ENCODE measurements around the gene KCNH2.

KCNH2 gene

GRCh38 chr7:151008143-151008510 lies 30.0 kb upstream of the KCNH2 start:
- Histone ChIP-seq H3K4me1 (ENCODE audit: insufficient read depth, low read length) (peaks cover 27% of the 10 kb centered on the region), H3K9ac (ENCODE audit: low read depth, low read length) (peak overlapping the region; percentile 34; the same call in 1 of the 2 replicates), H3K9me3 (ENCODE audit: control insufficient read depth, insufficient read depth, low read length) (no peaks in the 10 kb centered on the region), H3K36me3 (ENCODE audit: insufficient read depth, low read length) (no peaks in the 10 kb centered on the region)

DNA sequence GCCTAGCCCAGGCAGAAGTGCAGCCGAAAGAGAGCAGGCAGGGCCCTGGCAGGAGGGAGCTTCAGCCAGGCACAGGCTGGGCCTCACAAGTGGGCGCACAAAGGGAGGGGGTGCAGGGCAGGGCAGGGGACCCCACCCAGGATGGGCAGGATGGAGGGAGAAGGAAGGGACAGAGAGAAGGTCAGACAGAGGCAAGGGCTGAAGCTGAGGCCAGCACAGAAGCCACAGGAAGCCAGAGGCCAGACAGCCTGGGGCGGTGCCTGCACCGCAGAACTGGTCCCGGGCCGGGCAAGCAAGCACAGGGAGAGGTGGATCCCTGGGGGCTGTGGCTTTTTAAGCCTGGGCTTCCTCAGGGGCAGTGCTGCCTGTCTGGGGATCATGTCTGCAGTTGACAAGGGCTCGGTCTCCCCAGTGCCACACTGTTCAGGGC lies 29.4 kb upstream of the KCNH2 start:
- Histone ChIP-seq H3K36me3 (ENCODE audit: insufficient read depth, low read length) (no peaks in the 10 kb centered on the region), H3K9me3 (ENCODE audit: control insufficient read depth, insufficient read depth, low read length) (no peaks in the 10 kb centered on the region), H3K4me1 (ENCODE audit: insufficient read depth, low read length) (peaks cover 24% of the 10 kb centered on the region), H3K9ac (ENCODE audit: low read depth, low read length) (no peak overlapping the region)

DNA sequence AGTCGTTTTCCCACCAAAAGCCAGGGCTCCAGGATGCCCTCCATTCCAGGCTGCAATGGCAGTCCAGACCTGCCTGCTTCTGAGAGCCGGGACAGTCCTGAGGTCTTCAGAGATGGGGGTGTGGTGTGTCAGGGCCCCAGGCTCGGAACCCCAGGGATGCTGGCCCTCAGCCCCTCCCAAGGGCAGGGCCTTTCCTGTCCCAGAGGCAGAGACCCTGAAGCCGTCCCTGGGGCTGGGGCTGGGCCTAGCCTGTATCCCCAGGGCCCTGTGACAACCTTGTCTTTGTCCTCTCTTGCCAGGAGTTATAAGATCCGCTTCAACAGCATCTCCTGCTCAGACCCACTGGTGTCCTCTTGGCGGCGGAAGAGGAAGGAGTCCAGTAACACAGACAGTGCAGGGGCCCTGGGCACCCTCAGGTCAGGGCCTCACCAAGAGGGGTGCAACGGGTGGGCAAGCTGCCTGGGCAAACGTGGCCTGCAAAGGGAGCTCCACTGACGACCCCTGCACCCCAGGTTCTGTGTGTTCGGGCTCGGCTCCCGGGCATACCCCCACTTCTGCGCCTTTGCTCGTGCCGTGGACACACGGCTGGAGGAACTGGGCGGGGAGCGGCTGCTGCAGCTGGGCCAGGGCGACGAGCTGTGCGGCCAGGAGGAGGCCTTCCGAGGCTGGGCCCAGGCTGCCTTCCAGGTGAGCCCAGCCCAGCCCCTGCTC lies 28.6 kb upstream of the KCNH2 start:
- Histone ChIP-seq H3K9ac (ENCODE audit: low read depth, low read length) (no peak overlapping the region), H3K4me1 (ENCODE audit: insufficient read depth, low read length) (peaks cover 20% of the 10 kb centered on the region; the same call in 1 of the 2 replicates), H3K36me3 (ENCODE audit: insufficient read depth, low read length) (no peaks in the 10 kb centered on the region), H3K9me3 (ENCODE audit: control insufficient read depth, insufficient read depth, low read length) (no peaks in the 10 kb centered on the region)

DNA sequence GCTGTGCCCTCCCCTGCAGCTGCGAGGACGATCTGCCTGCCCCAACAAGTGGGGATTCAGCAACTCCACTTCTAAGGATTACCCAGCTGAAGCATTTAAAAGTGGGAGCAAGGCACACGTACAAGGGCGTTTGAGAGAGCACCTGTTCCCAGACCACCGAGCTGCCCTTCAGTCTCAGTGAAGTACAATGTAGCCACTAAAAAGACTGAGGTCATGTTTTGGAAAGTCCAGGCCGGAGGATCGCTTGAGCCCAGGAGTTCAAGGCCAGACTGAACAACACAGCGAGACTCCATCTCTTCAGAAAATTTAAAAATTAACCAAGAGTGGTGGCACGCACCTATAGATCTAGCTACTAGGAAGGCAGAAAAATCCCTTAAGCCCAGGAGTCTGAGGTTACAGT lies 27.4 kb upstream of the KCNH2 start:
- H3K36me3 ChIP-seq (ENCODE audit: insufficient read depth, low read length): no peaks in the 10 kb centered on the region
- no peak overlapping the region for H3K9ac ChIP-seq (ENCODE audit: low read depth, low read length)
- H3K4me1 ChIP-seq (ENCODE audit: insufficient read depth, low read length): peaks cover 14% of the 10 kb centered on the region; the same call in 1 of the 2 replicates
- H3K9me3 ChIP-seq (ENCODE audit: control insufficient read depth, insufficient read depth, low read length): no peaks in the 10 kb centered on the region

GRCh38 chr7:151003572-151003971 lies 25.5 kb upstream of the KCNH2 start:
- H3K9me3 ChIP-seq (ENCODE audit: control insufficient read depth, insufficient read depth, low read length): no peaks in the 10 kb centered on the region
- H3K9ac ChIP-seq (ENCODE audit: low read depth, low read length): no peak overlapping the region
- H3K36me3 ChIP-seq (ENCODE audit: insufficient read depth, low read length): no peaks in the 10 kb centered on the region
- peaks cover 12% of the 10 kb centered on the region; the same call in 1 of the 2 replicates for H3K4me1 ChIP-seq (ENCODE audit: insufficient read depth, low read length)

DNA sequence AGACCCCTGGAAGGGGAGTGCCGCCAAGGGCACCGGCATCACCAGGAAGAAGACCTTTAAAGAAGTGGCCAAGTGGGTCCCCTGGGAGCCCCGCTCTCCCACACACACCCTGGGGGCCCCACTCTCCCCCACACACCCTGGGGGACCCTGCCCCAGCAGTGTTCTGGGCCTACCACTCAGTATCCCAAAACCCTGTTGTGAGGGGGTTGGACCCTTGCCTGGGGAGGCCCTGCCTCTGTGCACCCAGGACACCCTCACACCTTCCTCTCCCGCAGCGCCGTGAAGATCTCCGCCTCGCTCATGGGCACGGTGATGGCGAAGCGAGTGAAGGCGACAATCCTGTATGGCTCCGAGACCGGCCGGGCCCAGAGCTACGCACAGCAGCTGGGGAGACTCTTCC lies 23.4 kb upstream of the KCNH2 start:
- Histone ChIP-seq H3K4me1 (ENCODE audit: insufficient read depth, low read length) (no peaks in the 10 kb centered on the region), H3K36me3 (ENCODE audit: insufficient read depth, low read length) (no peaks in the 10 kb centered on the region), H3K9me3 (ENCODE audit: control insufficient read depth, insufficient read depth, low read length) (no peaks in the 10 kb centered on the region), H3K9ac (ENCODE audit: low read depth, low read length) (no peak overlapping the region)

- Histone ChIP-seq H3K9ac (ENCODE audit: low read depth, low read length) (no peak overlapping the region), H3K36me3 (ENCODE audit: insufficient read depth, low read length) (no peaks in the 10 kb centered on the region), H3K9me3 (ENCODE audit: control insufficient read depth, insufficient read depth, low read length) (no peaks in the 10 kb centered on the region), H3K4me1 (ENCODE audit: insufficient read depth, low read length) (no peaks in the 10 kb centered on the region)
Measured at GRCh38 chr7:151000897-151001495, 22.9 kb upstream of the KCNH2 start.

DNA sequence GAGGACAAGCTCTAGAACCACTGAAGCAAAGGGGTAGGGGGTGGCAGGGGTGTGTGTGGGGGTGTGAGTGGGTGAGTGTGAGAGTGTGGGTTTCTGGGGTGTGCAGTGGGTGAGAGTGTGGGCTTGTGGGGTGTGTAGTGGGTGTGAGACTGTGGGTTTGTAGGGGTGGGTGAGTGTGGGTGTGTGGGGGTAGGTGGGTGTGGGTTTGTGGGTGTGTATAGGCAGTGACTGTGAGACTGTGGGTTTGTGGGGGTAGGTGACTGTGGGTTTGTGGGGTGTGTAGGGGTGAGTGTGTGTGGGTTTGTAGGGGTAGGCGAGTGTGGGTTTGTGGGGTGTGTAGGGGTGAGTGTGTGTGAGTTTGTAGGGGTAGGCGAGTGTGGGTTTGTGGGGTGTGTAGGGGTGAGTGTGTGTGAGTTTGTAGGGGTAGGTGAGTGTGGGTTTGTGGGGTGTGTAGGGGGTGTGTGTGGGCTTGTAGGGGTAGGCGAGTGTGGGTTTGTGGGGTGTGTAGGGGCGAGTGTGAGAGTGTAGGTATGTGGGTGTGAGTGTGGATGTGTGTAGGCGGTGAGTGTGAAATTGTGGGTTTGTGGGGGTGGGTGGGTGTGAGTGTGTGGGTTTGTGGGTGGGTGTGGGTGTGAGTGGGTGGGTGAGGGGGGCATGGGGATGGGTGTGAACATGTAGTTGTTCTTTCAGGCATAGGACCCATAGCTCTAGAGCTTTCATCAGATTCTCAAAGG lies 21.5 kb upstream of the KCNH2 start:
- Histone ChIP-seq H3K4me1 (ENCODE audit: insufficient read depth, low read length) (peaks cover 4% of the 10 kb centered on the region; the same call in 1 of the 2 replicates), H3K36me3 (ENCODE audit: insufficient read depth, low read length) (no peaks in the 10 kb centered on the region), H3K9me3 (ENCODE audit: control insufficient read depth, insufficient read depth, low read length) (no peaks in the 10 kb centered on the region), H3K9ac (ENCODE audit: low read depth, low read length) (no peak overlapping the region)

DNA sequence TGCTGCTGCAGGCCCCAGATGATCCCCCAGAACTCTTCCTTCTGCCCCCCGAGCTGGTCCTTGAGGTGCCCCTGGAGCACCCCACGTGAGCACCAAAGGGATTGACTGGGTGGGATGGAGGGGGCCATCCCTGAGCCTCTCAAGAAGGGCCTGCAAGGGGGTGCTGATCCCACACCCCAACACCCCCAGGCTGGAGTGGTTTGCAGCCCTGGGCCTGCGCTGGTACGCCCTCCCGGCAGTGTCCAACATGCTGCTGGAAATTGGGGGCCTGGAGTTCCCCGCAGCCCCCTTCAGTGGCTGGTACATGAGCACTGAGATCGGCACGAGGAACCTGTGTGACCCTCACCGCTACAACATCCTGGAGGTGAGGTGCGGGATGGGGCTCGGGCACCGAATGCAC lies 20.9 kb upstream of the KCNH2 start:
- peaks cover 9% of the 10 kb centered on the region; the same call in 1 of the 2 replicates for H3K4me1 ChIP-seq (ENCODE audit: insufficient read depth, low read length)
- no peaks in the 10 kb centered on the region for H3K36me3 ChIP-seq (ENCODE audit: insufficient read depth, low read length)
- no peak overlapping the region for H3K9ac ChIP-seq (ENCODE audit: low read depth, low read length)
- H3K9me3 ChIP-seq (ENCODE audit: control insufficient read depth, insufficient read depth, low read length): no peaks in the 10 kb centered on the region

DNA sequence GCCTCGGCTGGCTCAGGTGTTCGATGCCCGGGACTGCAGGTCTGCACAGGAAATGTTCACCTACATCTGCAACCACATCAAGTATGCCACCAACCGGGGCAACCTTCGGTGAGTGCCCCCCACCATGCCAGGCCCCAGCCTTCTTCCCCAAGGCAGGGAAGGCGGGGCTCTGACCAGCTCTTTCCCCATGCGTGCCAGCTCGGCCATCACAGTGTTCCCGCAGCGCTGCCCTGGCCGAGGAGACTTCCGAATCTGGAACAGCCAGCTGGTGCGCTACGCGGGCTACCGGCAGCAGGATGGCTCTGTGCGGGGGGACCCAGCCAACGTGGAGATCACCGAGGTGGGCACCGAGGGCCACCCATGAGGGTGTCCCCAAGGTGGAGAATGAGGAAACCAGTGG lies 20.2 kb upstream of the KCNH2 start:
- Histone ChIP-seq H3K9me3 (ENCODE audit: control insufficient read depth, insufficient read depth, low read length) (no peaks in the 10 kb centered on the region), H3K36me3 (ENCODE audit: insufficient read depth, low read length) (no peaks in the 10 kb centered on the region), H3K9ac (ENCODE audit: low read depth, low read length) (no peak overlapping the region), H3K4me1 (ENCODE audit: insufficient read depth, low read length) (peaks cover 9% of the 10 kb centered on the region; the same call in 1 of the 2 replicates)

GRCh38 chr7:150997817-150998216 lies 19.7 kb upstream of the KCNH2 start:
- H3K9me3 ChIP-seq (ENCODE audit: control insufficient read depth, insufficient read depth, low read length): no peaks in the 10 kb centered on the region
- no peaks in the 10 kb centered on the region for H3K36me3 ChIP-seq (ENCODE audit: insufficient read depth, low read length)
- peaks cover 9% of the 10 kb centered on the region; the same call in 1 of the 2 replicates for H3K4me1 ChIP-seq (ENCODE audit: insufficient read depth, low read length)
- H3K9ac ChIP-seq (ENCODE audit: low read depth, low read length): no peak overlapping the region

- peak overlapping the region; percentile 6; the same call in 1 of the 2 replicates for H3K9ac ChIP-seq (ENCODE audit: low read depth, low read length)
Measured at GRCh38 chr7:150997075-150997511, 19.0 kb upstream of the KCNH2 start.

DNA sequence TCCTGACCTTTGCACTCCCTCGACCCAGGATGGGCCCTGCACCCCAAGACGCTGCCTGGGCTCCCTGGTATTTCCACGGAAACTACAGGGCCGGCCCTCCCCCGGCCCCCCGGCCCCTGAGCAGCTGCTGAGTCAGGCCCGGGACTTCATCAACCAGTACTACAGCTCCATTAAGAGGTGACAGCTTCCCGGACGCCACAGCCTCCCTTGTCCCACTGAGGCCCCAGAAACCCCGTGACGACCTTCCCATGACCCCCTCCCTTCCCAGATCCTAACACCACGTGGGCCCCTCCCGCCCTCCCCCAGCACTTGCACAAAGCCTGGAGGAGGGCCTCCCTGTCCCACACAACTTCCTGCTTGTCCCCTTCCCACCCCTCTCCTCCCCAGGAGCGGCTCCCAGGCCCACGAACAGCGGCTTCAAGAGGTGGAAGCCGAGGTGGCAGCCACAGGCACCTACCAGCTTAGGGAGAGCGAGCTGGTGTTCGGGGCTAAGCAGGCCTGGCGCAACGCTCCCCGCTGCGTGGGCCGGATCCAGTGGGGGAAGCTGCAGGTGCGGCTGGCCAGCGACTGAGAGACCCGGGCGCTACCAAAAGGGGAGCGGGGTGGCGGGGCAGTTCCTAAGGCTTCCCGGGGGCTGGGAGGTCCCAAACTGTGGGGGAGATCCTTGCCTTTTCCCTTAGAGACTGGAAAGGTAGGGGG lies 18.4 kb upstream of the KCNH2 start:
- Histone ChIP-seq H3K36me3 (ENCODE audit: insufficient read depth, low read length) (no peaks in the 10 kb centered on the region), H3K9me3 (ENCODE audit: control insufficient read depth, insufficient read depth, low read length) (no peaks in the 10 kb centered on the region), H3K9ac (ENCODE audit: low read depth, low read length) (peak overlapping the region; percentile 6; the same call in 1 of the 2 replicates), H3K4me1 (ENCODE audit: insufficient read depth, low read length) (peaks cover 9% of the 10 kb centered on the region; the same call in 1 of the 2 replicates)

More at GRCh38 chr7:150997075-150997511, 19.0 kb upstream of the KCNH2 start:
- Histone ChIP-seq H3K36me3 (ENCODE audit: insufficient read depth, low read length) (no peaks in the 10 kb centered on the region), H3K4me1 (ENCODE audit: insufficient read depth, low read length) (peaks cover 9% of the 10 kb centered on the region; the same call in 1 of the 2 replicates), H3K9me3 (ENCODE audit: control insufficient read depth, insufficient read depth, low read length) (no peaks in the 10 kb centered on the region)

All from ES-I3 (cell line).